HL-60 (cell line): Measurements from ENCODE around the gene DBNDD2. TPM values are rescaled to one million over a fixed set of nuclear protein-coding genes. Genes with fewer than 3 reads are reported as not detected.

Source experiments
- microRNA-seq: library from miRNA; unstranded; fragments of <30 nt; microRNA quantifications from one replicate; pipeline ENCODE4, GENCODE V29; 2018

The DBNDD2 gene

Small RNAs within 50 kb of the gene (microRNA-seq; reads per million reads assigned to microRNA genes)
- not detected for gene MIR6812
